ENCODE data around the gene ASB3. TPM values are rescaled to one million over a fixed set of nuclear protein-coding genes. Genes with fewer than 3 reads are reported as not detected.

The ASB3 gene
- total RNA-seq, 1 experiment from 2014 or later: 23.1 TPM

DNA sequence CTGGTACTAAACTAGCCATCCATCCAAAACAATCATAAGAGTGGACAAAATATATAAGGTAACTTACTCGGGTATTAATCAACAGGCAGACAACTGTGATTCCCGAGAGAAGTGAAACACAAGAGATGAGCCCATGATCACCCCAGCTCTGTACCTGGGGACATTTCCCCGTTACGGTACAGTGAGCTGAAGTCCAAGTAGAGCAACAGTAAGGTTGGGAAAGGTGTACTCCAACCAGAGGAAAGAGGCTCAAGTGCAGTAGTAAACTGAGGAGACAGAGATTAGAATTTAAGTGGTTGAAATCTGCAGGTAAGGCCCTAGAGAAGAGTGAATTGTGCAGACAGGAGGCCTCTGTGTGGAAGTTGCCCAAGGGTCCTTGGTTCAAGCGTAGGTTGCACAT, 49.7 kb downstream of the ASB3 start:
- no peak overlapping the region for H3K4me2 ChIP-seq (ENCODE audit: insufficient read depth, insufficient read length, low read length)
- WGBS (ENCODE audit: extremely low coverage, insufficient read length, low lambda C conversion rate): no CpG with 5 or more reads among the region's 5 CpGs
- H3K23ac ChIP-seq (ENCODE audit: insufficient read length, low read depth, low read length): no peak overlapping the region
- H3K9ac ChIP-seq (ENCODE audit: extremely low read depth, insufficient read length, low read length): no peak overlapping the region
- no peak overlapping the region for H2BK15ac ChIP-seq (ENCODE audit: low read depth, low read length)
- H4K5ac ChIP-seq (ENCODE audit: insufficient read length, low read depth, low read length): no peak overlapping the region
- no peak overlapping the region for H4K8ac ChIP-seq (replicated peaks; ENCODE audit: insufficient read length, low read depth, low read length)
- no peaks in the 10 kb centered on the region for H3K27me3 ChIP-seq (ENCODE audit: insufficient read depth, low read length)
- no peak for DNase-seq
- H2BK5ac ChIP-seq (ENCODE audit: insufficient read length, low read length): no peak overlapping the region
- Mint-ChIP-seq H3K4me1 (no peaks in the 10 kb centered on the region), H3K9me3 (0 out of 5 replicates have a peak, but pooled peaks cover 0 to 2% of the 10 kb centered on the region in 2 experiments), H3K27me3 (ENCODE audit: low read depth) (no peaks in the 10 kb centered on the region), H3K36me3 (ENCODE audit: insufficient read depth in 1 of 3, low read depth in 3 of 3) (peaks cover 17 to 36% (median 31%) of the 10 kb centered on the region in 3 experiments; a peak in 6 of 7 replicates), H3K27ac (peak overlapping the region in 2 of 3 experiments; percentile 9 to 67; a peak in 2 of 7 replicates), H3K4me3 (no peak overlapping the region)
- no peak overlapping the region for H2AK5ac ChIP-seq (ENCODE audit: insufficient read length, low read length)
- H3K79me2 ChIP-seq (ENCODE audit: insufficient read depth, low read length): no peaks in the 10 kb centered on the region
- no peaks in the 10 kb centered on the region for H3K79me1 ChIP-seq (ENCODE audit: insufficient read depth, low read depth, low read length, poor library complexity, severe bottlenecking)
- no peaks in the 10 kb centered on the region for H3K23me2 ChIP-seq (ENCODE audit: insufficient read length, low read depth, low read length, poor library complexity, severe bottlenecking)
- no peak overlapping the region for H4K91ac ChIP-seq (ENCODE audit: insufficient read length, low read depth, low read length)
- H3K56ac ChIP-seq (ENCODE audit: insufficient read length, low read depth, low read length): no peak overlapping the region
- no peak overlapping the region for H2BK20ac ChIP-seq (ENCODE audit: low read depth, low read length, poor library complexity, severe bottlenecking)
- no peaks in the 10 kb centered on the region for H3K9me3 ChIP-seq (ENCODE audit: control insufficient read depth, low read depth, low read length)
- H3K14ac ChIP-seq (ENCODE audit: insufficient read depth, low read length): no peak overlapping the region
- H2BK12ac ChIP-seq (ENCODE audit: insufficient read length, low read depth, low read length): no peak overlapping the region
- H3K27ac ChIP-seq (ENCODE audit: insufficient read length, low read depth, low read length): no peak overlapping the region
- H2AFZ ChIP-seq (ENCODE audit: low read length): no peak overlapping the region
- H4K20me1 ChIP-seq (ENCODE audit: control insufficient read depth, insufficient read depth, insufficient read length): no peaks in the 10 kb centered on the region
- H3T11ph ChIP-seq (ENCODE audit: low read length): no peak overlapping the region
- no peaks in the 10 kb centered on the region for H3K4me1 ChIP-seq (ENCODE audit: insufficient read depth, low read length)
- H3K18ac ChIP-seq (ENCODE audit: insufficient read length, low read depth, low read length): no peak overlapping the region
- no peak overlapping the region for H2BK120ac ChIP-seq (ENCODE audit: low read depth, low read length, poor library complexity, severe bottlenecking)
- no peak overlapping the region for H3K4ac ChIP-seq (ENCODE audit: low read depth, low read length)
- TF ChIP-seq, protein P1, sequence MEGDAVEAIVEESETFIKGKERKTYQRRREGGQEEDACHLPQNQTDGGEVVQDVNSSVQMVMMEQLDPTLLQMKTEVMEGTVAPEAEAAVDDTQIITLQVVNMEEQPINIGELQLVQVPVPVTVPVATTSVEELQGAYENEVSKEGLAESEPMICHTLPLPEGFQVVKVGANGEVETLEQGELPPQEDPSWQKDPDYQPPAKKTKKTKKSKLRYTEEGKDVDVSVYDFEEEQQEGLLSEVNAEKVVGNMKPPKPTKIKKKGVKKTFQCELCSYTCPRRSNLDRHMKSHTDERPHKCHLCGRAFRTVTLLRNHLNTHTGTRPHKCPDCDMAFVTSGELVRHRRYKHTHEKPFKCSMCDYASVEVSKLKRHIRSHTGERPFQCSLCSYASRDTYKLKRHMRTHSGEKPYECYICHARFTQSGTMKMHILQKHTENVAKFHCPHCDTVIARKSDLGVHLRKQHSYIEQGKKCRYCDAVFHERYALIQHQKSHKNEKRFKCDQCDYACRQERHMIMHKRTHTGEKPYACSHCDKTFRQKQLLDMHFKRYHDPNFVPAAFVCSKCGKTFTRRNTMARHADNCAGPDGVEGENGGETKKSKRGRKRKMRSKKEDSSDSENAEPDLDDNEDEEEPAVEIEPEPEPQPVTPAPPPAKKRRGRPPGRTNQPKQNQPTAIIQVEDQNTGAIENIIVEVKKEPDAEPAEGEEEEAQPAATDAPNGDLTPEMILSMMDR (conservative IDR thresholded peaks at IDR 0.05): no peak

All from H9 (cell line).